ENCODE results near the gene SYK.
"Not testable (repeated sequence)": the region's sequence is repeated elsewhere in the genome, so short reads cannot be mapped to it uniquely, and the experiment has no call there.

The SYK gene

GRCh38 chr9:90801241-90801972, at the start of gene SYK:
SYK (plus strand) TSS chr9:90801819; CDS start chr9:90843899, 42,080 bp downstream.
- DNase-seq = peak; percentile 21 to 76

DNA sequence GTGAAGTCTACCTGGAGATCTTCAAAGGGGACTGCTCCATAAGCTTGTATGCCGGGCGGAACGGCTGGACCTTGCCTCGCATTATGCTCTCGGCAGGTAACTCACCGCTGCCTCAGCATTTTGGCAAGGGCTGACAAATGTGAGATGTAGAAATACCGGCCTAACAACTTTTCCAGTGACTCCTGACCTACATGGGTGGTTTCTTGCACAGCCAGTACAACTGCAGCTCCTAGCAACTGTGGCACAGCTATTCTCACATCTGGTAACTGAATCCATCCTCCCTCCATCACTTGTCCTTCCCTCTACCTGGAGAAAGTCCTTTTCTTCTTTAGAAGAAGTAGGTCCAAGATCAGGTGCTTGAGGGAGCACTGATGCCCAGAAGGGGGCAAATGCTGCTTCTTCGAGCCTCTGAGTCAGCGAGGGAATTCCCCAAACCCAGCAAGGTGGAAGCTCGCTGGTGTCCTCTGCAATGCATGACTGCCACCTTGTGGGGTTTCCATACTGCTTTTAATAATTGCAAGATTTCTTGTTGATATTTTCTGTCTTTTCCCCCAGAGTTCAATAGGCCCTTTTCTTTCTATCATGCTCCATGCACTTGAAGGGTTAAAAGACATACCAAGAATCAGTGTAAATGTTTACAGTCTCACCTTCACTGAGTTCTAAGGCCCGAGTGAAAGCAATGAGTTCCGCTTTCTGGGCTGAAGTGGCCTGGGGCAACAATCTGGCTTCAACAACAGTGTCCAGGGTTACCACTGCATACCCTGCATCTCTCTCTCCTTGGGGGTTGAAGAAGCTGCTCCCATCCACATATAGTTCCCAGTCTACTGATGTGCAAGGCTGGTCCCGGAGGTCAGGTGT, 45.9 kb upstream of the SYK start:
- peak in 1 of 2 experiments; percentile 49 for DNase-seq

DNA sequence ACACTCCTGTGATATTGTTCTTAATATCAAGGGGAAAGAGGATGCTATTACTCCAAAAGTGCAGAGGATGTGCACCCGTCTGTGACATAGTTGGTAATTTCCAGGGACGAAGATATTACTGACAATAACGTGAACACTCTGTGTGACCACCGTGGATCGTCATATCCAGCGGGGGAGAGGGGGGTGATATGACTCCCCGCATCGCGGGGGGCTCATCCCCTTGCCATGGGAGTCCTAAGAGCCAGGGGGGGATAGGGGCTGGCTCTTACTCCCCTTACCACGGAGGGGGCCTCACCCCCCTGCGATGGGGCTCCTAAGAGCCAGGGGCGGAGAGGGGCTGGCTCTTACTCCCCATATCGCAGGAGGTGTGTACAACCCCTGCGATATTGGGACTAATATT, 41.0 kb upstream of the SYK start:
- DNase-seq = not testable (repeated sequence)

- DNase-seq = no peak
Measured at GRCh38 chr9:90766731-90767130, 34.9 kb upstream of the SYK start.

- no peak for DNase-seq
Measured at GRCh38 chr9:90767523-90768100, 34.0 kb upstream of the SYK start.

GRCh38 chr9:90770182-90770738, 31.4 kb upstream of the SYK start:
- no peak for DNase-seq

GRCh38 chr9:90770927-90771326, 30.7 kb upstream of the SYK start:
- no peak for DNase-seq

DNA sequence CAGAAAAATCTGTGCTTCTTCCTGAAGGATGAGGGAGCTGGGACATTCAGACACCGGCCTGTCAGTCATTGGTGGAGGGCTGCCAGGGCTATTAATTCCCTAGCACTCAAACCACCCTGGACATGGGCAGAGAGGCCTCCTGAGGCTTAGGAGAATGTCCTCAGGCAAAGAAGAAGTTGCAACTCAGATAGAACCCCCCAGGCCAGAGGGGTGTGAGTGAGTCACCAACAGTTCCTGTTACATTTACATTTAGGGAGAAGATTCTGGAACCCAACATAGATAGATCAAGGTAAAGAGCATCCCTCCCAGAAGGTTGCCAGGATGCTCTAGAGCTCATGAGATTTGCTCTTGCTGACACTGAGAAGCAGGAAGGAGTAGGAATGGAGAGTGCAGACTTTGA, 29.2 kb upstream of the SYK start:
- no peak for DNase-seq

- peak; percentile 46 to 80 for DNase-seq
Measured at GRCh38 chr9:90773617-90774016, 28.0 kb upstream of the SYK start.

GRCh38 chr9:90774071-90774470, 27.5 kb upstream of the SYK start:
- DNase-seq = no peak

DNA sequence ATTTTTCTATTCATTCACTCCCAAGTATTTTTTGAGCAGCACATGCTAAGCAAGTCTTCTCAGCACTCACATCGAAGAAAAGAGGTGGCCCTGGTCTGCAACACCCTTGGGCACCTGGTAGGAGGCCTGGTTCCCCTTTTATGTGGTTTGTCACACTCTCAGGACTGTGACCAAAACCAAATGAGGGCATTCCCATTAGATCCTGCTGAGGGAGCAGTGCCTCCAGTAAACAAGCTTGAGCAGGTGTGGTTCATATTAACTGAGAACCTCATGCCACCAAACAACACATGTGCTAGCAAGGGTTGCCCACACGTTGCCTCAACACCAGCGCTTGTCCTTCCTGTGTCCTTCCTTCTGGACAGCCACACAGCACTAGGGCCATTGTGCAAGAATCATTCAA, 26.9 kb upstream of the SYK start:
- peak; percentile 16 to 21 for DNase-seq

GRCh38 chr9:90775657-90776056, 26.0 kb upstream of the SYK start:
- no peak for DNase-seq

DNA sequence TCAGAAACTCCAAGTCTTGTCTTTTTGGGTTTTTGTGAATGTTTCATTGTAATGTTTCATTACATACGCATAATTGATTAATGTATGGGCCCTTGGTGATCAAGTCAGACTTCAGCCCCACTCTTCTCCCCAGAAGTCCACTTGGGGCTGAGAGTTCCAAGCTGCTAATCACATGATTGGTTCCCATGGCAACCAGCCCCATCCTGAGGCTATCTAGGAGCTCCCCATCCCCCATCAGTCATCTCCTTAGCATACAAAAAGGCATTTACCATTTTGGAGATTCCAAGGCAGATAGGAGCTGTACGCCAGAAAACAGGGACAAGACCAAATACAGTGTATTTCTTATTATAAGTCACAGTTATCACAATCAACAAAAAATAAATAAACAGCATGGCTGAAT, 22.9 kb upstream of the SYK start:
- DNase-seq = no peak

DNA sequence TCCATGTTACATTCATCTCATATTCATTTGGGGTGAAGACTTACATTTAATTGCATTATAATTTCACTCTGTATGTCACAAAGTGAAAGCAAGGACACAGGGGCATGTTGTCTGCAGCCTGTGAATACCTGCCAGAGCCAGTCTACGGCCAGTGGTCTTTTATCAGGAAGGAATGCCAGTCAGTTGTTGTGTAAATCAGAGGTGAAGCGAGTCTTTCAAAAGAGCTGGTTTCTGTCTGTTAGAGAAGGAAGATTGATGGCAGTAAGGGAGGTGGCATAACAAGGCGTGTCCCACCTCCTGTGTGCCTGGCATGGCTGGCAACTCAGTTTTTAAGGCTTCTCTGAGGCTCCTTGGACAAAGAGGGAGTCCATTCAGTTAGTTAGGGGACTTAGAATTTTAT, 18.1 kb upstream of the SYK start:
- no peak for DNase-seq

DNA sequence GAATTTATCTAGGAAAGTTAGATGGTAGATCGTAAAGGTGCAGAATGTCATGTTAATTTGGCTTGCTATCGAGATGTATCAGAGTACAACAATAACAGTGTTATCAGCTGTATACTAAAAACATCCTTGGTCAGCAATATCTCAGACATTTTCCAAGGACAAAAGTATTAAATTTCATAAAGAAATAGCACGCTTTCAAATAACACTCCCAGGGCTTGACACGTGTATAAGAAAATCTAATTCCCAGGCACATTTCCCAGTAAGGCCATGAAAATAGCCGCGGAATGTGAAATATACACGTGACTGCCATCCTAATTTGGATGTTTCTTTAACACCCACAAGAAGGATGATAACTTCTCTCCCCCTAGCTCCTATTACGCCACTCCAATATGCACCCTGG, 17.7 kb upstream of the SYK start:
- no peak for DNase-seq

- DNase-seq = no peak
Measured at GRCh38 chr9:90787771-90788460, 13.7 kb upstream of the SYK start.

DNA sequence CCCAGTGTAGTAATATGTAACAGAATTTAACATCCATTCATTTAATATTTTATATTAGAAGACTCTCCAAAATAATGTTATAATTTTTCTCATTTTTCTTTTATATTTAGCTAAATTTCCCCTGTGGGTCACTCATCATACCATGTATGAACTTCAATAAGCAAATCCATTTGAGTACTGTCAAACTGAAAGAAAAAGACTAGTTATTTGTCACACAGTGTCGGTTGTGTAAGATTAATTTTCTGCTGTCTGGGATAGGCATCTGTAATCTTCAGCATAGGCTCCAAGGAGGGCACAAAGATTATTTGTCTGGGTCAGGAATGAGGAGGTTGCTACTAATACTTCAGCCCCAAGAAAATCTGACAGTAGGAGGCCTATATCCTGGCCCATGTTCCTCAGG, 13.1 kb upstream of the SYK start:
- not testable (repeated sequence) for DNase-seq

GRCh38 chr9:90789408-90789807, 12.2 kb upstream of the SYK start:
- no peak for DNase-seq

GRCh38 chr9:90789862-90790261, 11.8 kb upstream of the SYK start:
- DNase-seq = no peak

GRCh38 chr9:90793024-90793423, 8.6 kb upstream of the SYK start:
- not testable (repeated sequence) for DNase-seq

DNA sequence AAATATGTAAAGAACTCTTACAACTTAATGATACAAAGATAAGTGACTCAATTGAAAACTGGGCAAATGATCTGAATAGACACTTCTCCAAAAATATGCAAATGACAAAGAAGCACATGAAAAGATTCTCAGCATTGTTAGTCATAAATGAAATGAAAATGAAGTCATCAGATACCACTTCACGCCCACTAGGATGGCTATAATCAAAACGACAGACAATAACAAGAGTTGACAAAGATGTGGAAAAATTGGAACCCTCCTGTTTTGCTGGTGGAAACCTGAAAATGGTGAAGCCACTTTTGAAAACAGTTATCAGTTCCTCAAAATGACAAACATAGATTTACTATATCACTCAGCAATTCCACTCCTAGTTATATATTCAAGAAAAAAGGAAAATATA, 7.9 kb upstream of the SYK start:
- DNase-seq = no peak

DNA sequence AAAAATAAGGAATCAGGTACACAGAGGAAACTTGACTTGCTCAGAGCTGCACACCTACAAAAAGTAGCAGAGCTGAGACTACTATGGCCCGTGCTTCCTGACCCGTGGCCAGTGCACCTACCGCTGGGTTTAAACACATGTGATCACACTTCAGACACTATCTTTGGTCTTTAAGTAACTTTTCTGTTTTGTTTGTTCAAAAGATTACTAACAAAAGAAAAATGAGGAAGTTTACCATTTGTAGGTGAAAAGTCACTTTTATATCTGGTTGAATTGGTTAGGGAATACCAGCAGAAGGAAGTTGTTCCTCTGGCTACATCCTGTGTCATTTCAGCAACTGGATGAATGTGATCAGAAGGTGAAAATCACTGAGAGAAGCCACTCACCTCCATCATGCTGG, 6.5 kb upstream of the SYK start:
- DNase-seq = no peak

- no peak for DNase-seq
Measured at GRCh38 chr9:90795871-90796317, 5.7 kb upstream of the SYK start.

Data from NCI-H526 (cell line).